Stimulated activated CD8-positive, alpha-beta memory T cell treated with anti-CD3 and anti-CD28 coated beads, Interleukin-12 subunit alpha, Interleukin-12 subunit beta, amount 100 ng/mL, for 24 hours (primary cell): ENCODE results near the gene ANKRD24.
"Not testable (repeated sequence)": the region's sequence is repeated elsewhere in the genome, so short reads cannot be mapped to it uniquely, and the experiment has no call there.

Experiments
- DNase-seq: peaks from one replicate; pipeline ENCODE4 v3.0.0-alpha.2; 2020; ENCODE audit errors: extremely low read depth

ANKRD24 gene

DNA sequence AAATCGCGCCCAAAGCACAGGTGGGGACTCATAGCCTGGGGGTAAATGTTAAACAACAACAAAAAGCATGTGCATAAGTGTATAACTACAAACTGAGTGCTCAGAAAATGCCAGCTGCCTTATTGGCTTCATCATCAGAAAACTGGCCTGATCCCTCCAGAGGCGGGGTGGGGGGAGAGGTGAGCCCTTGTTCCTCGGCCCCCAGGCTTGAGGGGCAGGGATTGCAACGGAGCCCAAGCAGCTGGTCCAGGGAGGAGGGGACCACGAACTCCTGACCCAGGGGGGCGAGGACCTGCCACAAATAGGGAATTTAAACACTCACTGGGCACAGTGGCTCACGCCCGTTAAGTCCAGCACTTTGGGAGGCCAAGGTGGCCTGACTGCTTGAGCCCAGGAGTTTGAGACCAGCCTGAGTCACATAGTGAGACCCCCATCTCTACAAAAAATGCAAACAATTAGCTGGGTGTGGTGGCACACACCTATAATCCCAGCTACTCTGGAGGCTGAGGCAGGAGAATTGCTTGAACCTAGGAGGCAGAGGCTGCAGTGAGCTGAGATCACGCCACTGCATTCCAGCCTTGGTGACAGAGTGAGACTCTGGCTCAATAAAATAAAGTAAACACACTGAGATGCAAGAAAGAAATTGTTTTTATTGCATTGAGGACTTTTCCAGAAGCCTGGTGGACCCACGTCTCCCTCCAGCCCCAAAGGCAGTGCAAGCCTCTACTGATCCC lies 8.8 kb upstream of the ANKRD24 start:
- DNase-seq: no peak

GRCh38 chr19:4174213-4174894 lies 8.1 kb upstream of the ANKRD24 start:
- DNase-seq: no peak

DNA sequence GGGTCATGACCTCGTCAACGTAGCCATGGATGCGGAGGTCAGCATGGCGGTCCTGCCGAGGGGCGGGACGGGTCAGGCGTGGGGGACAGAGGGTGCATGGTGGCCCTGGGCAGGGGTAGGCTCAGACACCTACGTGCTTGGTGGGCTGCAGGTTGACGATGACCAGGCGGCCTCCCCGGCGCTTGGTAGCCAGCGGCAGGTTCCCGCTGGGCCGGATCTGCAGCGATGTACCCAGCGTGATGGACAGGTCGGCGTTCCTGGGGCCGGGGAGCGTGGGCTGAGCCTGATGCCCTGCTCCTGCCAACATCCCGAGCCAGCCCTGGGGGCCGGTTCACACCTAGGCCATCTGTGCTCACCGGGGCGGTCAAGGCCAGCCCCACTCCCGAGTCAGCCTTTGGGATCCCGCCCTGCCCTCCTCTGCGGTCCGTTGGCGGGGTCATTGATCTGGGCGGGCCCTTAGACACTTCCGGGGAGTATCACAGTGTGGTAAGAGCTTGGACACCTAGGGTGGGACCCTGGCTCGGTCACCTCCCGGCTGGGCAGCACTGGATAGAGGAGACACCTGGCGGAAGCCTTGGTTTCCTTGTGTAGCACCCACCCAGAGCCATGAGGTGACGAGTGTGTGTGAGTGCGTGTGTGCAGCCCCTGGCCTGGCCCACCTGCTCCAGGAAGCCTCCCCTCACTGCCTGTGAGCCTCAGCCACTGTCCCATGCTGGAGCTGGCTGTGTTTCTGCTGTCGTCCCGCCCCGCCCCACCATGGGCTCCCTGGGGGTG lies 7.4 kb upstream of the ANKRD24 start:
- DNase-seq: no peak

- DNase-seq: no peak
Observed at GRCh38 chr19:4175669-4175931, 6.9 kb upstream of the ANKRD24 start.

GRCh38 chr19:4177146-4177545 lies 5.3 kb upstream of the ANKRD24 start:
- no peak for DNase-seq

- DNase-seq: no peak
Observed at GRCh38 chr19:4178990-4179389, 3.5 kb upstream of the ANKRD24 start.

- DNase-seq: no peak
Observed at GRCh38 chr19:4181053-4181508, 1.4 kb upstream of the ANKRD24 start.

- no peak for DNase-seq
Observed at GRCh38 chr19:4183967-4184717, 1.7 kb downstream of the ANKRD24 start.

GRCh38 chr19:4184718-4185352 lies 2.3 kb downstream of the ANKRD24 start:
- DNase-seq: no peak

- DNase-seq: no peak
Observed at GRCh38 chr19:4185413-4186086, 3.1 kb downstream of the ANKRD24 start.

GRCh38 chr19:4186087-4186993 lies 3.9 kb downstream of the ANKRD24 start:
- DNase-seq: peak; percentile 48

GRCh38 chr19:4187313-4188122 lies 5.0 kb downstream of the ANKRD24 start:
- DNase-seq: no peak

- no peak for DNase-seq
Observed at GRCh38 chr19:4189641-4190040, 7.2 kb downstream of the ANKRD24 start.

DNA sequence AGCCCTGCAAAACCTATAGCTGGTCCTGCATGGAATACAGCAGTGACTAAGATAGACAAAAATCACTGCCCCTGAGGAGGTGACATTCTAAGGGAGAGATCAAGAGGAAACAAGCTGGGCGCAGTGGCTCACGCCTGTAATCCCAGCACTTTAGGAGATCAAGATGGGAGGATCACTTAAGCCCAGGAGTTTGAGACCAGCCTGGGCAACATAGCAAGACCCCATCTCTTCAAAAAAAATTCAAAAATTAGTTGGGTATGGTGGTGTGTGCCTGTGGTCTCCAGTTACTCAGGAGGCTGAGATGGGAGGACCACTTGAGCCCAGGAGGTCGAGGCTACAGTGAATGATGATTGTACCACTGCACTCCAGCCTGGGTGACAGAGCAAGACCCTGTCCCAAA lies 10.0 kb downstream of the ANKRD24 start:
- not testable (repeated sequence) for DNase-seq

GRCh38 chr19:4194353-4194752 lies 11.9 kb downstream of the ANKRD24 start:
- DNase-seq: no peak

- no peak for DNase-seq
Observed at GRCh38 chr19:4196009-4196408, 13.5 kb downstream of the ANKRD24 start.

DNA sequence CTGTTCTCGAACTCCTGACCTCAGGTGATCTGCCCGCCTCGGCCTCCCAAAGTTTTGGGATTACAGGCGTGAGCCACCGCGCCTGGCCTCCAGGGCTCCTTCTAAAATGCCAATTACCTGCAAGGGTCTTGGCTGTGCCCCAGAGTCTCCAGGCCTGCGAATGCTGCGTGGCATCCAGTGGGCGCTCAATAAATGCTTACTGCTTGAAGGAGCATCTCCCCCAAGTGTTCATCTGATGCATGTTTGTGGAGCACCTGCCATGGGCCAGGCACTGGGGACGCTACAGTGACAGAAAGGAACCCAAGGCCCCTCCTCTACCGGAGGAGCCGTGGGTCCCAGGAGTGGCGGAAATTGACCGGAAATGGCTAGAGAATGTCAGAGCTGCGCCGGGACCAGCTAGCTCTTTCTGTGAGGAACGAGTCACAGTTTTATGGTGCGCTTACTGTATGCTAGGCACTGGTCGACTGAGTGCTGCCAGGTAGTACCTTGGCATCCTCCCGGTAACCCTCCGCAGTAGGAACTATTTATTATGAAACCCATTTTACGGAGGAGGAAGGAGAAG lies 14.2 kb downstream of the ANKRD24 start:
- no peak for DNase-seq

DNA sequence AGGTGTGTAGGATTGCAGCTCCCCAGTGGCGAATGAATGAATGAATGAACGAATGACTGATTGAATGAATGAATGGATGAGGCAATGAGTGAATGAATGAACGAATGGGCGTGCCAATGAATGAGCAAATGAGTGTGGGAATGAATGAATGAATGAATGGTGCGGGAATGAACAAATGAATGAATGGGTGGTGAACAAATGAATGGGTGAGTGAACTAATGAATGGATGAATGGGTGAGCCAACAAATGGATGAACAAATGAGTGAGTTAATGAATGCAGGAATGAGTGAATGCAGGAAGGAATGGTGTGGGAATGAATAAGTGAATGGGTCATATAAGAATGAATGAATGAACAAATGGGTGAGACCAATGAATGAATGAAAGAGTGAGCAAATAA lies 14.7 kb downstream of the ANKRD24 start:
- no peak for DNase-seq
